NB4 (cell line): ENCODE data around the gene RAB40B.

Experiments
- DNase-seq: peaks from one replicate; pipeline ENCODE4 v3.0.0; 2010; ENCODE audit warnings: low read depth
- H3K4me3 ChIP-seq: one replicate; pipeline ENCODE4 v1.5.1; 2011; ENCODE audit warnings: mild to moderate bottlenecking, low read depth, low read length, moderate library complexity
- MYC ChIP-seq: IDR thresholded peaks from 2 replicates; pipeline ENCODE4 v1.6.1; 2011; ENCODE audit warnings: low read depth, low read length
- POLR2A ChIP-seq: IDR thresholded peaks from 2 replicates; pipeline ENCODE4 v1.6.1; 2011; ENCODE audit warnings: mild to moderate bottlenecking; ENCODE audit not compliant: insufficient read length; ENCODE audit errors: extremely low read depth
- TF ChIP-seq, protein P1 (sequence below): IDR thresholded peaks from one replicate; pipeline ENCODE4 v1.5.1; 2012; ENCODE audit warnings: low read depth, low read length
- TF ChIP-seq, protein P2 (sequence below): IDR thresholded peaks from 2 replicates; pipeline ENCODE4 v1.6.1; 2011; ENCODE audit warnings: low read depth, low read length

The RAB40B gene

DNA sequence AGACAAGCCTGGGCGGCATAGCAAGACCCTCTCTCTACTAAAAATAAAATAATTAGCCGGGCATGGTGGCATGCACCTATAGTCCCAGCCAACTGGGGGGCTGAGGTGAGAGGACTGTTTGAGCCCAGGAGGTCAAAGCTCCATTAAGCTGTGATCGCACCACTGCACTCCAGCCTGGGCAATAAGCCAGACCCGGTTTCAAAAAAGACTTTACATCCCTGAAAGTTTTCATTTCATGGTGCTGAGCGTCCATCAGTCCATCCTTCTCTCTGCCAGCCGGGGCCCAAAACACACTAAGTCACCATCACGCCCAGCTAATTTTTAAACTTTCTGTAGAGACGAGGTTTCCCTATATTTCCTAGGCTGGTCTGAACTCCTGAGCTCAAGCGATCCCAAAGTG lies 10.6 kb downstream of the RAB40B start:
- DNase-seq = no peak
- no peak overlapping the region for H3K4me3 ChIP-seq
- TF ChIP-seq MYC (no peak), POLR2A (no peak)
- TF ChIP-seq, protein P1, sequence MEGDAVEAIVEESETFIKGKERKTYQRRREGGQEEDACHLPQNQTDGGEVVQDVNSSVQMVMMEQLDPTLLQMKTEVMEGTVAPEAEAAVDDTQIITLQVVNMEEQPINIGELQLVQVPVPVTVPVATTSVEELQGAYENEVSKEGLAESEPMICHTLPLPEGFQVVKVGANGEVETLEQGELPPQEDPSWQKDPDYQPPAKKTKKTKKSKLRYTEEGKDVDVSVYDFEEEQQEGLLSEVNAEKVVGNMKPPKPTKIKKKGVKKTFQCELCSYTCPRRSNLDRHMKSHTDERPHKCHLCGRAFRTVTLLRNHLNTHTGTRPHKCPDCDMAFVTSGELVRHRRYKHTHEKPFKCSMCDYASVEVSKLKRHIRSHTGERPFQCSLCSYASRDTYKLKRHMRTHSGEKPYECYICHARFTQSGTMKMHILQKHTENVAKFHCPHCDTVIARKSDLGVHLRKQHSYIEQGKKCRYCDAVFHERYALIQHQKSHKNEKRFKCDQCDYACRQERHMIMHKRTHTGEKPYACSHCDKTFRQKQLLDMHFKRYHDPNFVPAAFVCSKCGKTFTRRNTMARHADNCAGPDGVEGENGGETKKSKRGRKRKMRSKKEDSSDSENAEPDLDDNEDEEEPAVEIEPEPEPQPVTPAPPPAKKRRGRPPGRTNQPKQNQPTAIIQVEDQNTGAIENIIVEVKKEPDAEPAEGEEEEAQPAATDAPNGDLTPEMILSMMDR = no peak
- TF ChIP-seq, protein P2, sequence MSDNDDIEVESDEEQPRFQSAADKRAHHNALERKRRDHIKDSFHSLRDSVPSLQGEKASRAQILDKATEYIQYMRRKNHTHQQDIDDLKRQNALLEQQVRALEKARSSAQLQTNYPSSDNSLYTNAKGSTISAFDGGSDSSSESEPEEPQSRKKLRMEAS = no peak

DNA sequence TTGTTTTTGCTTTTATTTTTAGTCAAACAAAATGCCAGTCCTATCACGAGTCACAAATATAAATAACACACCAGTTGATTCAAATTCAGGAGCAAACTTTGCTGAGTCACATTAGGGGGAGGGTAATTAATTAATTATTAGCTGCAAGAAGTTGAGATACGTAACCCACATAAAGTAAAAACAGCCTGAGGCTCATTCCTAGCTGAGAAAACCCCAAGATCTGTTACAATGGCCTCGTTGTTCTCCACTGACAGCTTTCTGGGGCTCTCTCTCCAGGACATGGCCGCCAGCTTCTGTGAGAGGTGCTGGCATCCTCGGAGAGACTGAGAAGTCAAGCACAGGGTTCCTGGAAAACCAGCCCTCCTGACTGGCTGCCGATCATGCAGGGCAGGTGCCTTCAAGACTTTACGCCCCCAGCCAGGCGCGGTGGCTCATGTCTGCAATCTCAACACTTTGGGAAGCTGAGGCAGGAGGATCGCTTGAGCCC lies 11.1 kb downstream of the RAB40B start:
- no peak overlapping the region for H3K4me3 ChIP-seq
- no peak for DNase-seq
- TF ChIP-seq POLR2A (no peak), MYC (no peak)
- TF ChIP-seq, protein P2 = no peak
- TF ChIP-seq, protein P1 = no peak

DNA sequence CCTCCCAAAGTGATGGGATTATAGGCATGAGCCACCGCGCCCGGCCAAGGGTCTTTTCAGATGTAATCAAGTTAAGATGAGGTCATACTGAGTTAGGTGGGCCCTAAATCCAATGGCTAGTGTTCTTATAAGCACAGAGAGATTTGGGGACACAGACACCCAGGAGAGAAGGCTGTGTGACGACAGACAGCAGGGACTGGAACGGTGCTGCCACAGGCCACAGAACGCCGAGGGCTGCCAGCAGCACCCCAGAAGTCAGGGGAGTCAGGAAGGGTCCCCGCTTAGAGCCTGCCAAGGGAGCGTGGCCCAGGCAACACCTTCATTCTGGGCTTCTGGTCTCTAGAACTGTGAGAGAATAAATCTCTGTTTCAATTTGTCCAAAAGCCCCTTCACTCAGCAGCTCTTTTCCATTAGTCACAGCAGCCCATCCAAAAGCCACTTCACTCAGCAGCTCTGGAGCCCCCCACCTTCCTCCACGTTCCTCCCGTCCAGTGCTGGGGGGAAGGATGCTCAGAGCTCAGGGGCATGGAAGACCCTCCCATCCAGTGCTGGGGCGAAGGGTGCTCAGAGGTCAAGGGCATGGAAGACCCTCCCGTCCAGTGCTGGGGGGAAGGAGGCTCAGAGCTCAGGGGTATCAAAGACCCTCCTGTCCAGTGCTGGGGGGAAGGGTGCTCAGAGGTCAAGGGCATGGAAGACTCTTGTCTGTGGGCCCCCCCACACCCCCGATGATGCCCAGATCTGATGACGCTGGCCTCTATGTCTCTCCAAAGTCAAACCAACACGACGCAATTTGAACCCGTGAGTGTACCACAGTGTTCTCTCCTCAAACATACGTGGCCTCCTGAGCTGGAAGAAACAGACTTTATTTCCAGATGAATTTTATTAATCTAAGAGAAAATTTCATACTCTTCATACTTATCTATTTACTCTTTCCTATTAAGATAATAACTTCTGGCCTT lies 11.9 kb downstream of the RAB40B start:
- no peak overlapping the region for H3K4me3 ChIP-seq
- DNase-seq = no peak
- TF ChIP-seq, protein P1 = no peak
- TF ChIP-seq, protein P2 = no peak
- TF ChIP-seq MYC (no peak), POLR2A (no peak)

DNA sequence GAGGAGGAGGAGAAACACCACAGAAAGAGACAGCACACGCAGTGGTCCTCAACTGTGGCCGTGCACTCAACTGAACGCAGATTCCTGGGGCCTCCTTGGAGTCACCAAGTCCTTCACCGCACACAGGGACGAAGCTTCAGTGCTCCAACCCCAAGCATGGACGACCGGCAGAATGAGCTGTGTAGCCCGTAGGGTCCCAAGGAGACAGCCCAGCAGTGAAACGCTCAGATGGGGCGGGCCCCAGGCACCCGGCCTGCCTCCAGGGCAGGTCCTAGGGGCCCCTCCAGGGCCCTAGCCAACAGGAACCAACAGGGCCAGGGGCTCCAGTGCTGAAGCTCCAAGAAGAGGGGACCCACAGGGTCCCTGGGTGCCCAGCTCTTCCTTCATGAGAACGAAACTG lies 13.2 kb downstream of the RAB40B start:
- DNase-seq = no peak
- no peak for TF ChIP-seq MYC
- no peak for TF ChIP-seq POLR2A
- TF ChIP-seq, protein P2 = no peak
- TF ChIP-seq, protein P1 = no peak
- no peak overlapping the region for H3K4me3 ChIP-seq

DNA sequence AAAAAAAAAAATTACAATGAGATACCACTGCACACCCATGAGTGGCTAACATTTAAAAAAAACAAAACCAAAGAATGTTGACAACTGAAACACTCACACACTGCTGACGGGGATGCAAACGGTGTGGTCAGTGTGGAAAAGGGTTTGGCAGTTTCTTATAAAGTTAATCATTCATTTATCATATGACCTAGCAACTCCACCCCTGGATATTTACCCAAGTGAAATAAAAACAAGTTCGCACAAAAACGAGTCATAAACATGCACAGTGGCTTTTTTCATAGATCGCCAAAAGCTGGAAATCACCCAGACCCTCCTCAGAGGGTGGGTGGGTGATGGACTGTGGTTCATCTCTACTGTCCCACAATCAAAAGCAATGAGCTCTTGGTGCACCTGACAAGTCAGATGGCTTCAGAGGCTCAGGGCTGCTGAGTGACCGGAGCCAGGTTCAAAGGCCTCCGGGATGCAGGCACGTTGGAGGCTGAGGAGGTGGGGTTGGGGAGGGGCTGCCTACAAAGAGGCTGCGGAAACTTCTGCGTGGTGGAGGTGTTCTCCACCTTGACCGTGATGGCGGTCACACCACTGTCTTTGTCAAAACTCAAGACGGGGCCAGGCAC lies 14.2 kb downstream of the RAB40B start:
- no peak overlapping the region for H3K4me3 ChIP-seq
- TF ChIP-seq, protein P2 = no peak
- TF ChIP-seq MYC = no peak
- no peak for DNase-seq

DNA sequence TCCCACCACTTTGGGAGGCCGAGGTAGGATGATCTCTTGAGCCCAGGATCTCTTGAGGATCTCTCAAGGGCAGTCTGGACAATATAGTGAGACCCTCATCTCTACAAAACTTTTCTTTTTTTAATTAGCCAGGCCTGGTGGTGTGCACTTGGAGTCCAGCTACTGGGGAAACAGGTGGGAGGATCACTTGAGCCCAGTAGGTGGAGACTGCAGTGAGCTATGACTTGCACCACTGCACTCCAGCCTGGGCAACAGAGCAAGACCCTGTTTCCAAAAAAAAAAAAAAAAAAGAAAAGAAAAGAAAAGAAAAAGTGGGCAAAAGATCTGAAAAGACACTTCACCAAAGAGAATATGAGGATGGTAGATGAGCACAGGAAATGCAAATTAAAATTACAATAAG lies 15.0 kb downstream of the RAB40B start:
- DNase-seq = no peak
- no peak overlapping the region for H3K4me3 ChIP-seq
- TF ChIP-seq, protein P2 = no peak
- TF ChIP-seq MYC (no peak), POLR2A (no peak)
- TF ChIP-seq, protein P1 = no peak
